Ectodermal cell (in vitro differentiated cells): ENCODE results near the gene DOK6.

ENCODE experiments used
- H3K27ac ChIP-seq: 2 replicates; pipeline ENCODE4 v1.7.0; 2013; ENCODE audit warnings: mild to moderate bottlenecking, low read depth, low read length; ENCODE audit not compliant: insufficient read depth, poor library complexity, severe bottlenecking
- H3K27me3 ChIP-seq: 2 replicates; pipeline ENCODE4 v1.7.0; 2013; ENCODE audit warnings: mild to moderate bottlenecking, low read length; ENCODE audit not compliant: insufficient read depth, control insufficient read depth, poor library complexity, severe bottlenecking
- H3K36me3 ChIP-seq: one replicate; pipeline ENCODE4 v1.7.0; 2013; ENCODE audit warnings: low read length; ENCODE audit not compliant: control insufficient read depth, insufficient read depth
- H3K4me1 ChIP-seq: one replicate; pipeline ENCODE4 v1.7.0; 2013; ENCODE audit warnings: low read length; ENCODE audit not compliant: control insufficient read depth, insufficient read depth
- H3K4me3 ChIP-seq: 2 replicates; pipeline ENCODE4 v1.7.0; 2013; ENCODE audit warnings: low read depth, low read length, control low read depth; ENCODE audit not compliant: insufficient read depth
- H3K9me3 ChIP-seq: 2 replicates; pipeline ENCODE4 v1.7.0; 2013; ENCODE audit warnings: mild to moderate bottlenecking, low read length, moderate library complexity; ENCODE audit not compliant: control insufficient read depth
- WGBS, 2 experiments: methylation state at CpG; one replicate each; pipeline ENCODE4 v1.1.7; 2013; ENCODE audit warnings: missing lambda C conversion rate in 2 of 2; 5-methylcytosine and 5-hydroxymethylcytosine counted together

Gene DOK6

GRCh38 chr18:69411199-69411598 lies 10.5 kb downstream of the DOK6 start:
- no peaks in the 10 kb centered on the region for H3K4me1 ChIP-seq
- H3K27ac ChIP-seq, result no peak overlapping the region
- H3K36me3 ChIP-seq, result no peaks in the 10 kb centered on the region
- no peaks in the 10 kb centered on the region for H3K9me3 ChIP-seq
- no peaks in the 10 kb centered on the region for H3K27me3 ChIP-seq
- no peak overlapping the region for H3K4me3 ChIP-seq

DNA sequence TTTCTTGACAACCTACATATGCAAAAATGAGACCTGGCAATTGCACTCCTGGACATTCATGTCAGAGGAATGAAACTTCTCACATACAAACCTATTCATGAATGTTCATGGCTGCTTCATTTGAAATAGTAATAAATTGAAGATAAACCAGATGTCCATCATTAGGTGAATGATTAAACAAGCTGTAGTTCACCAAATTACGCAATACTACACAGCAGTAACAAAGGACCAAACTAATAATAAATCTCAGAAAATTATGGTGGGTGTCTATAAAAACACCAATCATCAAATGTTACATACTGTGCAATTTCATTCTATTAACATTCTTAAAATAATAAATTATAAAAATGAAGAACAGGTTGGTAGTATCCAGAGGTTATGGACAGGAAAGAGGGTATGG lies 13.5 kb downstream of the DOK6 start:
- H3K9me3 ChIP-seq, result no peaks in the 10 kb centered on the region
- no peaks in the 10 kb centered on the region for H3K27me3 ChIP-seq
- H3K36me3 ChIP-seq, result no peaks in the 10 kb centered on the region
- no peak overlapping the region for H3K4me3 ChIP-seq
- no CpG with 5 or more reads among the region's 1 CpG for whole genome bisulfite sequencing, 2 experiments
- H3K27ac ChIP-seq, result no peak overlapping the region
- H3K4me1 ChIP-seq, result no peaks in the 10 kb centered on the region

GRCh38 chr18:69432847-69433246 lies 32.2 kb downstream of the DOK6 start:
- Histone ChIP-seq H3K27ac (no peak overlapping the region), H3K27me3 (no peaks in the 10 kb centered on the region), H3K4me1 (no peaks in the 10 kb centered on the region), H3K36me3 (no peaks in the 10 kb centered on the region), H3K9me3 (no peaks in the 10 kb centered on the region), H3K4me3 (no peak overlapping the region)

DNA sequence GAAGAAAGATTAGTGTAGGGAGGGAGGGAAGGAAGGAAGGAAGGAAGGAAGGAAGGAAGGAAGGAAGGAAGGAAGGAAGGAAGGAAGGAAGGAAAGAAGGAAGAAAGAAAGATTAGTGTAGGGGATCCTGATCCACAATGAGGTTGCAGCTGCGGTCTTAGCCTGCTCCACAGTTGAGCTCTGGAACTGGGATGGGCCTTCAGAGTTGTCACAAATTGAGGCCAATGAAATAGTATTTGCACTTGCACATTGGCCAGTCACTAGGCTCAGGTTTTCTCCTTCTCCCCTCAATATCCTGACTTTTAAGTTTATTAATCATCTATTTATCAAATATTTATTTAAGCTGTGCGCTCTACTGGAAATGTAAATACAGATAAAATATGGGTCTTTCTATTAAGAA lies 34.3 kb downstream of the DOK6 start:
- no peaks in the 10 kb centered on the region for H3K4me1 ChIP-seq
- H3K27ac ChIP-seq, result no peak overlapping the region
- H3K9me3 ChIP-seq, result no peaks in the 10 kb centered on the region
- no peak overlapping the region for H3K4me3 ChIP-seq
- no peaks in the 10 kb centered on the region for H3K27me3 ChIP-seq
- 96 to 100% methylated on average over 2 of the region's 2 CpGs for WGBS, 2 experiments
- no peaks in the 10 kb centered on the region for H3K36me3 ChIP-seq

DNA sequence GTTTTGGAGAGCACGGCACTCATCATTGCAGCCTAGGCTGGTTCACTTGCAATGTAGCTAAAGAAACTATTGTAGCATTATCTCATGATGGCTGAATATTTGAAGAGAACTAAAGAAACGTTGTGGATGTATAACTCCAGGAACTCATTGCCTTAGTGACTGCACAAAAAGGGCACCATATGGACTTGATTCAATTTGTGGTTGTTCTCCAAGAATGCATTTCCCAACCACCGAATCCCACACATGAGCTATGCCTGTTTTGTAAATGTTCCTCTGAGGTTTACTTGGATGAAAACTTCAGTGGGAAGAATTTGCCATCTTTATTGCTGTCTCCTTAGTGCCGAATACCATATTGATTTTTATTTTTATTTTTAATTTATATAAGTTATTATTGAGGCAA lies 43.5 kb downstream of the DOK6 start:
- no peaks in the 10 kb centered on the region for H3K36me3 ChIP-seq
- no peaks in the 10 kb centered on the region for H3K4me1 ChIP-seq
- no peaks in the 10 kb centered on the region for H3K9me3 ChIP-seq
- H3K4me3 ChIP-seq, result no peak overlapping the region
- H3K27ac ChIP-seq, result no peak overlapping the region
- no peaks in the 10 kb centered on the region for H3K27me3 ChIP-seq
- WGBS, 2 experiments, result 89 to 97% methylated on average over 3 of the region's 4 CpGs

DNA sequence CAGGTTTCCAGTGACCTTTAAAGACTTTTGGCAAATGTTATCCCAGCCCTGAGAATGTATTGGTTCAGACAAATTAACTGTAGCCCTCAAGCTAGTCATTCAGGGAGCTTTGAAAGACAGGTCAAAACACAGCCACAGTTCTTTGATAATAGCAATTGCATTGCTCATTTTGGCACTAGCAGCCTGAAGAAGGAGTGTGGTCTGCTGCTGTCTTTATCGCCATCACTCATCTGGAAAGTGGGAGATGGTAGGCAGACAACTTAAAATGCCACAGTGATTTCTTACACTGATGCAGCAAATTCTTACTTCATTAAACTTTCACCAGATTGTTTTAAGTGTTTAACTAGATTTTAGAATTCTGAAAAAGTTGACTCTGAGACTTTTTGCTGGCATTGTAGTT lies 47.2 kb downstream of the DOK6 start:
- WGBS, 2 experiments, result 94 to 100% methylated on average over 1 of the region's 1 CpG
- no peaks in the 10 kb centered on the region for H3K27me3 ChIP-seq
- H3K27ac ChIP-seq, result no peak overlapping the region
- H3K36me3 ChIP-seq, result no peaks in the 10 kb centered on the region
- H3K4me1 ChIP-seq, result no peaks in the 10 kb centered on the region
- H3K9me3 ChIP-seq, result no peaks in the 10 kb centered on the region
- H3K4me3 ChIP-seq, result no peak overlapping the region

GRCh38 chr18:69455125-69455524 lies 54.4 kb downstream of the DOK6 start:
- no peaks in the 10 kb centered on the region for H3K36me3 ChIP-seq
- H3K27me3 ChIP-seq, result no peaks in the 10 kb centered on the region
- no peaks in the 10 kb centered on the region for H3K4me1 ChIP-seq
- H3K27ac ChIP-seq, result no peak overlapping the region
- H3K4me3 ChIP-seq, result no peak overlapping the region
- H3K9me3 ChIP-seq, result no peaks in the 10 kb centered on the region
- 100% methylated on average over 1 of the region's 1 CpG; no CpG with 5 or more reads in 1 of the 2 experiments for WGBS, 2 experiments

- Histone ChIP-seq H3K9me3 (no peaks in the 10 kb centered on the region), H3K4me3 (no peak overlapping the region), H3K4me1 (no peaks in the 10 kb centered on the region), H3K36me3 (no peaks in the 10 kb centered on the region), H3K27me3 (no peaks in the 10 kb centered on the region), H3K27ac (no peak overlapping the region)
- WGBS, 2 experiments, result 89 to 92% methylated on average over 27 of the region's 27 CpGs
Measured at GRCh38 chr18:69469444-69469919, 68.8 kb downstream of the DOK6 start.

DNA sequence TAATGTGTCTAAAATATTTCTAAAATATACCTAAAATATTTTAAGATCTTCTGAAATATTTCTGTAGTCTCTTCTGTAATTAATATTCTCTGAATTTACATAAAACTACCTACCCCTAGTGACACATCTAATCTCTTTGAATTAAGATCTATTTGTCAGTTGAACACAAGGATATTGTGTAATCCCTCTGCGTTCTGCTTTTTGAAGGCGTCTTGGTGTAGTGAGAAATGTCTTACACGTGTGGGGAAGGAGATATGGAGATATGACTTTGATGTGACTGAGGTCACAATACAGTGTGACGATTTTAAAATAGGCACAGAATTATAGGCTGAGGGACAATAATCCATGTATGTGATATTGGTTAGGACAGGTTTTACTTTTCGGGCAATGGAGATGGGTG lies 79.8 kb downstream of the DOK6 start:
- Histone ChIP-seq H3K27ac (no peak overlapping the region), H3K9me3 (no peaks in the 10 kb centered on the region), H3K4me3 (no peak overlapping the region), H3K27me3 (no peaks in the 10 kb centered on the region), H3K36me3 (no peaks in the 10 kb centered on the region), H3K4me1 (no peaks in the 10 kb centered on the region)
- WGBS, 2 experiments, result 92 to 93% methylated on average over 5 of the region's 5 CpGs

GRCh38 chr18:69483574-69483973 lies 82.9 kb downstream of the DOK6 start:
- Histone ChIP-seq H3K27ac (no peak overlapping the region), H3K36me3 (no peaks in the 10 kb centered on the region), H3K4me1 (no peaks in the 10 kb centered on the region), H3K9me3 (no peaks in the 10 kb centered on the region), H3K27me3 (no peaks in the 10 kb centered on the region), H3K4me3 (no peak overlapping the region)
- WGBS, 2 experiments, result 95 to 100% methylated on average over 2 to 4 of the region's 5 CpGs

- WGBS, 2 experiments, result 64 to 70% methylated on average over 5 of the region's 6 CpGs
- H3K9me3 ChIP-seq, result no peaks in the 10 kb centered on the region
- no peaks in the 10 kb centered on the region for H3K4me1 ChIP-seq
- H3K27ac ChIP-seq, result no peak overlapping the region
- H3K27me3 ChIP-seq, result no peaks in the 10 kb centered on the region
- H3K36me3 ChIP-seq, result no peaks in the 10 kb centered on the region
- H3K4me3 ChIP-seq, result no peak overlapping the region
Measured at GRCh38 chr18:69484699-69485396, 84.2 kb downstream of the DOK6 start.
